Astrocyte (in vitro differentiated cells and primary cell): ENCODE data around the gene TBC1D5. TPM values are rescaled to one million over a fixed set of nuclear protein-coding genes. Genes with fewer than 3 reads are reported as not detected.
A peak's percentile ranks its signal among the peaks of the same experiment; 100 is the strongest.

Experiments
- DNase-seq: peaks from one replicate; pipeline ENCODE4 v3.0.0-alpha.2; 2010; ENCODE audit warnings: low read depth
- FAIRE-seq: peaks from 2 replicates; lab custom pipeline; 2011; peaks lifted over from hg19 to GRCh38; lab: Jason Lieb, UNC
- H2AFZ ChIP-seq: 2 replicates; pipeline ENCODE4 v1.6.0; 2012; ENCODE audit warnings: low read depth, low read length, inconsistent platforms
- H3K27ac ChIP-seq: 2 replicates; pipeline ENCODE4 v1.5.1; 2011; ENCODE audit warnings: low read depth, low read length, inconsistent platforms
- H3K27me3 ChIP-seq: 2 replicates; pipeline ENCODE4 v1.6.0; 2011; ENCODE audit warnings: low read length, inconsistent platforms; ENCODE audit not compliant: insufficient read depth
- H3K36me3 ChIP-seq: 2 replicates; pipeline ENCODE4 v1.5.1; 2011; ENCODE audit warnings: low read length, inconsistent platforms; ENCODE audit not compliant: insufficient read depth
- H3K4me1 ChIP-seq: 2 replicates; pipeline ENCODE4 v1.5.1; 2011; ENCODE audit warnings: low read length, inconsistent platforms; ENCODE audit not compliant: insufficient read depth
- H3K4me2 ChIP-seq: 2 replicates; pipeline ENCODE4 v1.6.0; 2012; ENCODE audit warnings: low read length, inconsistent platforms
- H3K4me3 ChIP-seq: 2 replicates; pipeline ENCODE4 v1.5.1; 2011; ENCODE audit warnings: low read depth, mild to moderate bottlenecking, low read length, inconsistent platforms; ENCODE audit not compliant: insufficient read depth
- H3K79me2 ChIP-seq: 2 replicates; pipeline ENCODE4 v1.6.0; 2012; ENCODE audit warnings: mild to moderate bottlenecking, low read length, inconsistent platforms; ENCODE audit not compliant: insufficient read depth
- H3K9ac ChIP-seq: 2 replicates; pipeline ENCODE4 v1.6.0; 2012; ENCODE audit warnings: mild to moderate bottlenecking, low read length, inconsistent platforms
- H3K9me3 ChIP-seq: 2 replicates; pipeline ENCODE4 v1.5.1; 2012; ENCODE audit warnings: low read depth, mild to moderate bottlenecking, low read length, inconsistent platforms; ENCODE audit not compliant: insufficient read depth
- H4K20me1 ChIP-seq: 2 replicates; pipeline ENCODE4 v1.6.0; 2012; ENCODE audit warnings: low read length, inconsistent platforms; ENCODE audit not compliant: insufficient read depth
- H3K27ac Mint-ChIP-seq: one replicate; pipeline ENCODE4 v1.8.0; 2021; ENCODE audit warnings: mild to moderate bottlenecking, mixed read lengths; ENCODE audit not compliant: unreplicated experiment
- H3K27me3 Mint-ChIP-seq: one replicate; pipeline ENCODE4 v1.8.0; 2021; ENCODE audit warnings: low read depth, mixed read lengths; ENCODE audit not compliant: unreplicated experiment
- H3K36me3 Mint-ChIP-seq: one replicate; pipeline ENCODE4 v1.8.0; 2021; ENCODE audit warnings: low read depth, mixed read lengths; ENCODE audit not compliant: unreplicated experiment
- H3K4me1 Mint-ChIP-seq: one replicate; pipeline ENCODE4 v1.8.0; 2021; ENCODE audit warnings: low read depth, mixed read lengths; ENCODE audit not compliant: unreplicated experiment
- H3K4me3 Mint-ChIP-seq: one replicate; pipeline ENCODE4 v1.8.0; 2021; ENCODE audit warnings: mild to moderate bottlenecking, moderate library complexity, mixed read lengths; ENCODE audit not compliant: unreplicated experiment
- H3K9me3 Mint-ChIP-seq: one replicate; pipeline ENCODE4 v1.8.0; 2021; ENCODE audit warnings: mild to moderate bottlenecking, mixed read lengths; ENCODE audit not compliant: unreplicated experiment
- CTCF ChIP-seq: IDR thresholded peaks from 2 replicates; pipeline ENCODE4 v1.5.1; 2011; ENCODE audit warnings: low read depth, mild to moderate bottlenecking, inconsistent platforms, low read length, moderate library complexity; ENCODE audit not compliant: insufficient read depth
- EZH2 ChIP-seq: IDR thresholded peaks from 2 replicates; pipeline ENCODE4 v1.6.1; 2012; ENCODE audit warnings: mild to moderate bottlenecking, low read length, inconsistent platforms; ENCODE audit not compliant: insufficient read depth
- total RNA-seq: library from RNA; stranded (reverse); gene quantifications from 2 replicates; pipeline ENCODE4 v1.2.1, GENCODE V29; 2021

The TBC1D5 gene
- total RNA-seq, 1 donor from 2014 or later: 23.0 TPM

- H3K4me3 Mint-ChIP-seq: no peak overlapping the region
- no peaks in the 10 kb centered on the region for H3K36me3 ChIP-seq
- H3K27me3 ChIP-seq: no peaks in the 10 kb centered on the region
- H3K27ac Mint-ChIP-seq: no peak overlapping the region
- no peaks in the 10 kb centered on the region for H3K36me3 Mint-ChIP-seq
- no peaks in the 10 kb centered on the region for H3K4me1 ChIP-seq
- H3K9me3 ChIP-seq: no peaks in the 10 kb centered on the region
- H4K20me1 ChIP-seq: no peaks in the 10 kb centered on the region
- DNase-seq (no peak), FAIRE-seq (no peak)
- H3K27ac ChIP-seq: no peak overlapping the region
- H3K4me3 ChIP-seq: no peak overlapping the region
- H3K27me3 Mint-ChIP-seq: no peaks in the 10 kb centered on the region
- no peak overlapping the region for H3K4me2 ChIP-seq
- H3K9ac ChIP-seq: no peak overlapping the region
- no peaks in the 10 kb centered on the region for H3K79me2 ChIP-seq
- no peaks in the 10 kb centered on the region for H3K9me3 Mint-ChIP-seq
- no peak for TF ChIP-seq CTCF
- no peak for TF ChIP-seq EZH2
- H3K4me1 Mint-ChIP-seq: no peaks in the 10 kb centered on the region
- no peak overlapping the region for H2AFZ ChIP-seq
Measured at GRCh38 chr3:17304969-17305368, 437.5 kb downstream of the TBC1D5 start.

GRCh38 chr3:17302774-17303173, 439.7 kb downstream of the TBC1D5 start:
- H3K9me3 Mint-ChIP-seq: no peaks in the 10 kb centered on the region

More at GRCh38 chr3:17302774-17303173, 439.7 kb downstream of the TBC1D5 start:
- H3K4me2 ChIP-seq: no peak overlapping the region
- DNase-seq (peak; percentile 62), FAIRE-seq (no peak)
- H3K4me3 ChIP-seq: no peak overlapping the region
- no peaks in the 10 kb centered on the region for H3K4me1 ChIP-seq
- no peaks in the 10 kb centered on the region for H3K27me3 ChIP-seq
- H3K4me3 Mint-ChIP-seq: no peak overlapping the region
- H3K9me3 ChIP-seq: no peaks in the 10 kb centered on the region
- no peaks in the 10 kb centered on the region for H3K79me2 ChIP-seq
- no peak overlapping the region for H3K9ac ChIP-seq
- H4K20me1 ChIP-seq: no peaks in the 10 kb centered on the region
- H3K27ac ChIP-seq: no peak overlapping the region
- H3K27me3 Mint-ChIP-seq: no peaks in the 10 kb centered on the region
- no peaks in the 10 kb centered on the region for H3K36me3 ChIP-seq
- TF ChIP-seq EZH2 (no peak), CTCF (no peak)
- H3K27ac Mint-ChIP-seq: no peak overlapping the region
- H2AFZ ChIP-seq: no peak overlapping the region
- H3K36me3 Mint-ChIP-seq: no peaks in the 10 kb centered on the region
- H3K4me1 Mint-ChIP-seq: no peaks in the 10 kb centered on the region
